ENCODE data around the gene GCN1.

Gene GCN1

DNA sequence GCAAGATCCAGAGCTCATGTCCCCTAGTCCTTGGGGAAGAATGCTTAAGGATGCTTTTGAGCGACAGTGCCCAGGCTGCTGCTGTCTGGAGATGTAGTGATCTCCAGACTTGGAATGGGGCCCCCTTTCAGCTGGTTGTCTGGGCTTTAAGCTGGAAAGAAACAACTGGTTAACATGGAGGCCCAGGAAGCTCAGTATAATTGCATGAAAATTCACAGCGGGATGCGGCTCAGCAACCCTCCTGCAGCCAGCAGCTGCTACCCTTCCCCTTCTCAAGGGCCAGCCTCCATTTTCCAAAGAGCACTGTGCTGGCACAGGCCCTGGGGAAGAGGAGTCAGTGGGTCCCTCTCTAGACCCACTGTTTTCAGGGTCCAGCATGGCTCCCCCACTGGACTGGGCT is 104.3 kb downstream of the GCN1 start:
- no peak for DNase-seq

- no peak for DNase-seq
These were observed 104.7 kb downstream of the GCN1 start for GRCh38 chr12:120089796-120090195.

DNA sequence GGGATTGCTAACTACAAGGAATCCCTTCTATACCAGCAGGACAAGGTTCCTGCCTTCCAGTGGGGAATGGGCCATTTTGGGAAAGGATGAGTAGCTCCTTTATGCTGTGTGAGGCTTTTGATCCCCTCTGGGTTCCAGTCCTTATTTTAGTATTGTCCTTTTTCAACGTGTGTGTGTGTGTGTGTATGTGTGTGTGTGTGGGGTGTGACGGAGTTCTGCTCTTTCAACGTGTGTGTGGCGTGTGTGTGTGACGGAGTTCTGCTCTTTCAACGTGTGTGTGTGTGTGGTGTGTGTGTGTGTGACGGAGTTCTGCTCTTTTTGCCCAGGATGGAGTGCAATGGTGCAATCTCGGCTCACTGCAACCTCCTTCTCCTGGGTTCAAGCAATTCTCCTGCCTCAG is 105.4 kb downstream of the GCN1 start:
- no peak for DNase-seq

- DNase-seq = peak; percentile 98
These were observed 107.5 kb downstream of the GCN1 start for GRCh38 chr12:120086801-120087621.

DNA sequence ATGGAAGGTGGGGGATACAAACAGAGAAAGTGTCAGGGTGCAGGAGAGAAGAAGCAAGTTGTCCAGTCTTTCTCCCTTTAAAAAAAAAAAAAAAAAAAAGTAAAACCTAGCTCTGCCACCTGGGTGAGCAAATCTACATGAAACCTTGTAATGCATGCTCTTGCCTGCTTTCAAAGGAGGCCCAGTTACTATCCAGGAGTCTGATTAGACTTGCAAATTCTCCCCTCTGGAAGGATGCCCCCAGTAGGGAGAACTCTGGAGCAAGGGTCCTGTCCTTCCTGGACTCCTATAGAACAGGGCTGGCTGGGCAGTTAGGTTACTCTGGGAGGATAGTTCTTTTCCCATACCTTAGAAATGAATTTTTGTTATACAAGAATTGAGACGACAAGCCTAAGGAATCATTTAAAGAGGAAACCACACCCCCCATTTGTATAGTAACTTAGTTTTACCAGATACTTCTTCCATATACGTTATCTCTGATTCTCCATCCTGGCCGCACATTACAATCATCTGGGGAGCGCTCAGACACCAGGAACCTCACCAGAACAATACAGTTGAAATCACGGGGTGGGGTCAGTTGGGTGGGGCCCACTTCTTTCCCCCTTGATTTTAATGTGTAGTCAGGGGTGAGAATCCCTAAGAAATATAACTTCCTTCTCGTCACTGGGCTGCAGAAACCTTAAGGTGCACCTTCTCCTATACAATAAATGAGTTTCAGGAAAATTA is 108.4 kb downstream of the GCN1 start:
- DNase-seq = no peak

DNA sequence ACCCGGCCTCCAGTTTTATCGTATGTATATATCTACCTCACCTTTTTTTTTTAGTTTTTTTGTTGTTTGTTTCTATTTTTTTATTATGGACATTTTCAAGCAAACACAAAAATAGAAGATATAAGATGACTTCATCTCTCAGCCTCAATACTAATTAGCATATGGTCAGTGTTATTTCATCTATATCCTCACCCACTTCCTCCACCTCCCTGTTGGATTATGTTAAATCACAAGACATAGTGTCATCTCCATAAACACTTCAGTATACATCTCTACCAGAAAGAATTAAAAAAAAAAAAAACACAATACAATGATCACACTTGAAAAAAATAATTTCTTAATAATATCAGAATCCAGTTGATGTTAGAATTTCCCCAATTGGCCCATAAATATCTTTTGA is 112.9 kb downstream of the GCN1 start:
- no peak for DNase-seq

- no peak for DNase-seq
These were observed 114.8 kb downstream of the GCN1 start for GRCh38 chr12:120079411-120080400.

DNA sequence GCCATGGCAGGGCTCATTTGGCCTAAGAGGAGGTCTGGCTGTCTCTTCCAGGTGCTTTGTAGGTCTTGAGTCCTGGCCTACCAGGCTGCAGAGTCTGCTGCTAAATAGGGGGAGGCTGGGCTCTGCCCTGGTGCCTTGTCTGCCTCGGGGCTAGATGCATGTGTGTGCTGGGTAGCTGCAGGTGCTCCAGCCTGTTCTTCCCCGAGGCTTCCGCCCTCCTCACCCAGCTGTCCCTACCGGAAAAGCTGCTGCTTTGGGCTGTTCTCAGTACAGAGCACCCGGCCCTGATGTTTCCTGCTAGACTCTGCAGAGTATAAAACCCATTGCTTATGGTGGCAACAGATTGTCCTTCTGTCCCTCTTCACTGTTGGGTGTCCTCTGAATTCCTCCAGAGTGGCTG is 115.6 kb downstream of the GCN1 start:
- no peak for DNase-seq

DNA sequence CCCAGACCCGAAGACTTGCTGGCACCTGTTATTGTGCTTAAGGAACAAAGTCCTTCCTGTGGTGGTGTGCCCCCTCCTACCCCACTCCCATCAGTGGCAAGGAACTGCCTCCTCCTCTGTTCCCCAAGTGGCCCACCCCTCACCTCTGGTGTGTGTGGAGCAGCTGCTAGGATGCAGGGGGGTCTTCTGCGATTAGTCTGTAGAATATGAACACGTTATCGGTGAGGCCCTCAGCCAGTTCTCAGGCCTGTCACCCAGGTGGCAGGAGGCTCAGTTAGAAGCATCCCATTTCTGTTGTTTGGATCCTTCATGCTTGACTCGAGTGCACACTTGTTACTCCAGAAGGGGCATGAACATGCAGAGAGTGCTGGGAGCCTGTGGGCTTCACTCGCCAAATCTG is 117.3 kb downstream of the GCN1 start:
- DNase-seq = no peak
